Stimulated activated CD4-positive, alpha-beta T cell treated with anti-CD3 and anti-CD28 coated beads, Interleukin-4, amount 100 ng/mL, for 4 hours (primary cell): ENCODE measurements around the gene C3orf85.

Experiments used
- DNase-seq, 2 experiments: peaks; one replicate each; pipeline ENCODE4 v3.0.0-alpha.2; 2020

The C3orf85 gene

GRCh38 chr3:109154979-109155378 is 18.5 kb downstream of the C3orf85 start:
- no peak for DNase-seq

GRCh38 chr3:109155828-109156227 is 19.3 kb downstream of the C3orf85 start:
- no peak for DNase-seq

- no peak for DNase-seq
These were observed 25.1 kb downstream of the C3orf85 start for GRCh38 chr3:109161487-109162123.

- DNase-seq: no peak
These were observed 29.4 kb downstream of the C3orf85 start for GRCh38 chr3:109165905-109166304.

GRCh38 chr3:109171479-109171878 is 35.0 kb downstream of the C3orf85 start:
- no peak for DNase-seq

GRCh38 chr3:109175411-109175810 is 38.9 kb downstream of the C3orf85 start:
- DNase-seq: no peak

GRCh38 chr3:109176726-109177125 is 40.2 kb downstream of the C3orf85 start:
- DNase-seq: no peak

- no peak for DNase-seq
These were observed 41.4 kb downstream of the C3orf85 start for GRCh38 chr3:109177908-109178307.

GRCh38 chr3:109178708-109179107 is 42.2 kb downstream of the C3orf85 start:
- DNase-seq: no peak

- no peak for DNase-seq
These were observed 48.2 kb downstream of the C3orf85 start for GRCh38 chr3:109184726-109185125.

- DNase-seq: no peak
These were observed 50.9 kb downstream of the C3orf85 start for GRCh38 chr3:109187390-109187789.

- DNase-seq: no peak
These were observed 52.2 kb downstream of the C3orf85 start for GRCh38 chr3:109188741-109189140.

- no peak for DNase-seq
These were observed 54.9 kb downstream of the C3orf85 start for GRCh38 chr3:109191421-109191820.

GRCh38 chr3:109195815-109196214 is 59.3 kb downstream of the C3orf85 start:
- no peak for DNase-seq
